ENCODE results near the gene BTBD17. TPM values are rescaled to one million over a fixed set of nuclear protein-coding genes. Genes with fewer than 3 reads are reported as not detected.
A peak's percentile ranks its signal among the peaks of the same experiment; 100 is the strongest.

Gene BTBD17
- total RNA-seq, 4 donors from 2014 or later: not detected

GRCh38 chr17:74314877-74315276 is 46.8 kb downstream of the BTBD17 start:
- Histone ChIP-seq H3K4me1 (no peaks in the 10 kb centered on the region), H3K9me3 (no peaks in the 10 kb centered on the region), H3K4me3 (no peak overlapping the region), H3K27me3 (peaks cover 0 to 23% (median 0%) of the 10 kb centered on the region in 4 donors), H3K27ac (no peak overlapping the region), H3K36me3 (no peaks in the 10 kb centered on the region)
- DNase-seq: no peak
- TF ChIP-seq POLR2A (IDR thresholded peaks at IDR 0.05): no peak
- no peak for TF ChIP-seq CTCF (IDR thresholded peaks at IDR 0.05)
- intact Hi-C loops (cut with DNase I): no loop called here
- 47 to 60% methylated on average over 5 to 8 of the region's 15 CpGs for WGBS, 2 donors

GRCh38 chr17:74309902-74310301 is 51.8 kb downstream of the BTBD17 start:
- Histone ChIP-seq H3K9me3 (no peaks in the 10 kb centered on the region), H3K36me3 (no peaks in the 10 kb centered on the region), H3K27me3 (peaks cover 0 to 44% (median 0%) of the 10 kb centered on the region in 4 donors), H3K4me1 (no peaks in the 10 kb centered on the region), H3K4me3 (no peak overlapping the region), H3K27ac (no peak overlapping the region)
- no peak for TF ChIP-seq CTCF (IDR thresholded peaks at IDR 0.05)
- intact Hi-C loops (cut with DNase I): no loop called here
- WGBS, 2 donors: 39 to 40% methylated on average over 5 to 7 of the region's 12 CpGs
- no peak for DNase-seq

- no peak for TF ChIP-seq CTCF (IDR thresholded peaks at IDR 0.05)
- no peak for TF ChIP-seq POLR2A (IDR thresholded peaks at IDR 0.05)
- WGBS, 2 donors: 63 to 78% methylated on average over 10 to 13 of the region's 15 CpGs
- no peaks in the 10 kb centered on the region for H3K4me1 ChIP-seq
- no peak for DNase-seq
- intact Hi-C loops (cut with DNase I): no loop called here
- H3K27me3 ChIP-seq: peaks cover 0 to 44% (median 0%) of the 10 kb centered on the region in 4 donors
- no peak overlapping the region for H3K4me3 ChIP-seq
- H3K36me3 ChIP-seq: no peaks in the 10 kb centered on the region
- no peaks in the 10 kb centered on the region for H3K9me3 ChIP-seq
- H3K27ac ChIP-seq: peak overlapping the region in 1 of 4 donors; percentile 21
These were observed 53.5 kb downstream of the BTBD17 start for GRCh38 chr17:74307984-74308773.

Other genes with a start within 250 kb of the BTBD17 start
- gene RPL38, start 158.2 kb downstream of the BTBD17 start, total RNA-seq: 100 to 1,000 TPM; 224 to 564 (median 403) TPM
- 1 to 10 TPM in 3 of 4 donors, under 1 TPM in 1; 0.35 to 6.7 (median 1.8) TPM for gene TTYH2, start 148.3 kb downstream of the BTBD17 start, total RNA-seq
- under 1 TPM in 1 of 4 donors, not detected in 3; 0.19 TPM for gene DNAI2, start 87.6 kb downstream of the BTBD17 start, total RNA-seq
- under 1 TPM in 2 of 4 donors, not detected in 2; 0.12 to 0.76 TPM for gene KIF19, start 35.6 kb downstream of the BTBD17 start, total RNA-seq
- under 1 TPM in 1 of 4 donors, not detected in 3; 0.38 TPM for gene GPR142, start 5.6 kb upstream of the BTBD17 start, total RNA-seq
- 10 to 100 TPM in 2 of 4 donors, 1 to 10 TPM in 2; 6.3 to 21.6 (median 11.7) TPM for gene GPRC5C, start 70.2 kb upstream of the BTBD17 start, total RNA-seq
- gene CD300A, start 104.8 kb upstream of the BTBD17 start, total RNA-seq: 10 to 100 TPM in 1 of 4 donors, 1 to 10 TPM in 2, under 1 TPM in 1; 0.88 to 19.6 (median 2.8) TPM
- under 1 TPM in 2 of 4 donors, not detected in 2; 0.19 TPM for gene CD300LB, start 169.6 kb upstream of the BTBD17 start, total RNA-seq
- under 1 TPM in 3 of 4 donors, not detected in 1; 0.18 to 0.76 (median 0.42) TPM for gene CD300C, start 184.2 kb upstream of the BTBD17 start, total RNA-seq
- not detected for gene CD300H, start 205.6 kb upstream of the BTBD17 start, total RNA-seq
- not detected for gene CD300LD, start 230.4 kb upstream of the BTBD17 start, total RNA-seq

Data from esophagus squamous epithelium (tissue), 5 donors.